Right atrium auricular region (tissue), 2 donors: ENCODE data around the gene KCNIP4. TPM values are rescaled to one million over a fixed set of nuclear protein-coding genes. Genes with fewer than 3 reads are reported as not detected.

ENCODE experiments used
- DNase-seq: peaks from one replicate; pipeline ENCODE4 v3.0.0-alpha.2; 2019; ENCODE audit warnings: low spot score
- H3K27ac ChIP-seq, 2 donors: fragments of 200-600 bp; sonication (generic); 1 replicate in 1 of 2; 2 replicates in 1 of 2; pipeline ENCODE4 v1.5.1; 2016 to 2019
- H3K27me3 ChIP-seq, 2 donors: fragments of 200-600 bp; sonication (generic); one replicate each; pipeline versions ENCODE4 v1.5.1 to v1.6.0; 2017 to 2019
- H3K36me3 ChIP-seq: fragments of 200-600 bp; sonication (generic); one replicate; pipeline ENCODE4 v1.5.1; 2016
- H3K4me1 ChIP-seq, 2 donors: fragments of 200-600 bp; sonication (generic); one replicate each; pipeline versions ENCODE4 v1.5.1 to v1.6.0; 2017 to 2019
- H3K4me3 ChIP-seq, 2 donors: fragments of 200-600 bp; sonication (generic); 1 replicate in 1 of 2; 2 replicates in 1 of 2; pipeline ENCODE4 v1.5.1; 2017 to 2019; ENCODE audit warnings: mild to moderate bottlenecking in 1 of 2, moderate library complexity in 1 of 2
- H3K9me3 ChIP-seq, 2 donors: fragments of 200-600 bp; sonication (generic); one replicate each; pipeline ENCODE4 v1.5.1; 2019
- CTCF ChIP-seq, 2 donors: fragments of 200-600 bp; sonication (generic); IDR thresholded peaks; one replicate each; pipeline ENCODE4 v1.5.1; 2019; ENCODE audit warnings: antibody characterized with exemption in 2 of 2
- total RNA-seq, 2 donors: library from RNA; depleted of rRNA; stranded (reverse); fragments of >200 nt; gene quantifications; one replicate each; pipeline ENCODE4 v1.1.0, GENCODE V29; 2016

KCNIP4 gene
- total RNA-seq, 2 donors from 2014 or later = not detected

GRCh38 chr4:20987191-20987590 is 961.4 kb downstream of the KCNIP4 start:
- Histone ChIP-seq H3K27me3 (no peaks in the 10 kb centered on the region), H3K4me1 (no peaks in the 10 kb centered on the region), H3K4me3 (no peak overlapping the region), H3K36me3 (no peaks in the 10 kb centered on the region), H3K27ac (no peak overlapping the region), H3K9me3 (no peaks in the 10 kb centered on the region)
- no peak for DNase-seq
- TF ChIP-seq CTCF (IDR thresholded peaks at IDR 0.05) = no peak

GRCh38 chr4:20984576-20984836 is 964.1 kb downstream of the KCNIP4 start:
- H3K4me1 ChIP-seq = no peaks in the 10 kb centered on the region
- H3K27ac ChIP-seq = no peak overlapping the region
- H3K36me3 ChIP-seq = no peaks in the 10 kb centered on the region
- no peak for TF ChIP-seq CTCF (IDR thresholded peaks at IDR 0.05)
- H3K27me3 ChIP-seq = no peaks in the 10 kb centered on the region
- no peak for DNase-seq
- H3K9me3 ChIP-seq = no peaks in the 10 kb centered on the region
- H3K4me3 ChIP-seq = no peak overlapping the region

- TF ChIP-seq CTCF (IDR thresholded peaks at IDR 0.05) = no peak
- no peaks in the 10 kb centered on the region for H3K27me3 ChIP-seq
- no peaks in the 10 kb centered on the region for H3K36me3 ChIP-seq
- H3K4me3 ChIP-seq = no peak overlapping the region
- no peaks in the 10 kb centered on the region for H3K9me3 ChIP-seq
- no peak for DNase-seq
- no peaks in the 10 kb centered on the region for H3K4me1 ChIP-seq
- no peak overlapping the region for H3K27ac ChIP-seq
Observed at GRCh38 chr4:20983763-20984575, 964.6 kb downstream of the KCNIP4 start.

GRCh38 chr4:20982544-20982943 is 966.0 kb downstream of the KCNIP4 start:
- no peak for TF ChIP-seq CTCF (IDR thresholded peaks at IDR 0.05)

GRCh38 chr4:20960291-20960690 is 988.3 kb downstream of the KCNIP4 start:
- no peak for TF ChIP-seq CTCF (IDR thresholded peaks at IDR 0.05)
- no peaks in the 10 kb centered on the region for H3K36me3 ChIP-seq
- H3K4me3 ChIP-seq = no peak overlapping the region
- no peaks in the 10 kb centered on the region for H3K4me1 ChIP-seq
- H3K27me3 ChIP-seq = no peaks in the 10 kb centered on the region
- no peaks in the 10 kb centered on the region for H3K9me3 ChIP-seq
- no peak overlapping the region for H3K27ac ChIP-seq
- no peak for DNase-seq

More at GRCh38 chr4:20982544-20982943, 966.0 kb downstream of the KCNIP4 start:
- Histone ChIP-seq H3K9me3 (no peaks in the 10 kb centered on the region), H3K4me3 (no peak overlapping the region), H3K27me3 (no peaks in the 10 kb centered on the region), H3K27ac (no peak overlapping the region), H3K4me1 (no peaks in the 10 kb centered on the region), H3K36me3 (no peaks in the 10 kb centered on the region)
- no peak for DNase-seq

GRCh38 chr4:20954541-20954940 is 994.0 kb downstream of the KCNIP4 start:
- Histone ChIP-seq H3K27me3 (no peaks in the 10 kb centered on the region), H3K27ac (no peak overlapping the region), H3K4me3 (no peak overlapping the region), H3K36me3 (no peaks in the 10 kb centered on the region), H3K4me1 (no peaks in the 10 kb centered on the region), H3K9me3 (no peaks in the 10 kb centered on the region)
- no peak for TF ChIP-seq CTCF (IDR thresholded peaks at IDR 0.05)
- no peak for DNase-seq
